ENCODE measurements around the gene FXYD1.

The FXYD1 gene

GRCh38 chr19:35179830-35180229 lies 41.2 kb downstream of the FXYD1 start:
- TF ChIP-seq ESRRG (CRISPR knock-in tag; IDR thresholded peaks at IDR 0.05) (no peak), TSHZ2 (CRISPR knock-in tag; IDR thresholded peaks at IDR 0.05) (no peak)
- ATAC-seq, result no peak

GRCh38 chr19:35181387-35181786 lies 42.8 kb downstream of the FXYD1 start:
- ATAC-seq, result no peak
- TF ChIP-seq ZFP30 (CRISPR knock-in tag; IDR thresholded peaks at IDR 0.05), result no peak
- TF ChIP-seq ARNTL (CRISPR knock-in tag; IDR thresholded peaks at IDR 0.05; ENCODE audit: borderline replicate concordance, low read depth), result no peak
- TF ChIP-seq CSRNP3 (CRISPR knock-in tag; IDR thresholded peaks at IDR 0.05), result no peak
- no peak for TF ChIP-seq GLIS3 (CRISPR knock-in tag; IDR thresholded peaks at IDR 0.05)
- TF ChIP-seq TOX (CRISPR knock-in tag; IDR thresholded peaks at IDR 0.05; ENCODE audit: borderline replicate concordance), result no peak
- no peak for TF ChIP-seq CSDC2 (CRISPR knock-in tag; IDR thresholded peaks at IDR 0.05)
- no peak for TF ChIP-seq CREB5 (CRISPR knock-in tag; IDR thresholded peaks at IDR 0.05; ENCODE audit: low read depth)
- TF ChIP-seq ZNF70 (CRISPR knock-in tag; IDR thresholded peaks at IDR 0.05), result no peak
- no peak for TF ChIP-seq RARB (CRISPR knock-in tag; IDR thresholded peaks at IDR 0.05)
- no peak for TF ChIP-seq PPARA (CRISPR knock-in tag; IDR thresholded peaks at IDR 0.05; ENCODE audit: borderline replicate concordance)
- TF ChIP-seq TCF4 (CRISPR knock-in tag; IDR thresholded peaks at IDR 0.05; ENCODE audit: borderline replicate concordance), result no peak
- no peak for TF ChIP-seq ZNF565 (CRISPR knock-in tag; conservative IDR thresholded peaks at IDR 0.05; ENCODE audit: low read depth)

GRCh38 chr19:35184267-35184666 lies 45.6 kb downstream of the FXYD1 start:
- TF ChIP-seq ESRRG (CRISPR knock-in tag; IDR thresholded peaks at IDR 0.05) (no peak), SNAI2 (CRISPR knock-in tag; IDR thresholded peaks at IDR 0.05) (no peak), RARB (CRISPR knock-in tag; IDR thresholded peaks at IDR 0.05) (no peak), CREB5 (CRISPR knock-in tag; IDR thresholded peaks at IDR 0.05; ENCODE audit: low read depth) (no peak), OSR1 (CRISPR knock-in tag; IDR thresholded peaks at IDR 0.05) (no peak), ZNF565 (CRISPR knock-in tag; conservative IDR thresholded peaks at IDR 0.05; ENCODE audit: low read depth) (no peak), GLIS3 (CRISPR knock-in tag; IDR thresholded peaks at IDR 0.05) (no peak), ZC3H10 (CRISPR knock-in tag; IDR thresholded peaks at IDR 0.05) (no peak), ZFP3 (CRISPR knock-in tag; IDR thresholded peaks at IDR 0.05) (no peak), ZNF8 (CRISPR knock-in tag; IDR thresholded peaks at IDR 0.05) (no peak), CSRNP3 (CRISPR knock-in tag; IDR thresholded peaks at IDR 0.05) (no peak), TSHZ2 (CRISPR knock-in tag; IDR thresholded peaks at IDR 0.05) (no peak), ZFP30 (CRISPR knock-in tag; IDR thresholded peaks at IDR 0.05) (no peak)
- ATAC-seq, result no peak

Measured in SK-N-SH treated with all-trans-retinoic acid at 6 μM for 48 hours (cell line).